GM18505 (cell line): ENCODE measurements around the gene GRIFIN.
"Not testable (repeated sequence)": the region's sequence is repeated elsewhere in the genome, so short reads cannot be mapped to it uniquely, and the experiment has no call there.

Source experiments
- ATAC-seq: cut with Tn5 transposase; IDR thresholded peaks from one replicate; pipeline ENCODE4 v1.9.1; 2021; ENCODE audit not compliant: unreplicated experiment
- POLR2A ChIP-seq: IDR thresholded peaks from 4 replicates; pipeline ENCODE4 v1.6.1; 2011; ENCODE audit warnings: borderline replicate concordance; ENCODE audit not compliant: insufficient read depth, insufficient read length; ENCODE audit errors: extremely low read depth

The GRIFIN gene

GRCh38 chr7:2459674-2460073 is 16.5 kb downstream of the GRIFIN start:
- TF ChIP-seq POLR2A = no peak
- no peak for ATAC-seq

- ATAC-seq = not testable (repeated sequence)
Observed at GRCh38 chr7:2453849-2454248, 22.3 kb downstream of the GRIFIN start.

GRCh38 chr7:2452643-2453270 is 23.4 kb downstream of the GRIFIN start:
- TF ChIP-seq POLR2A = no peak
- ATAC-seq = no peak

- TF ChIP-seq POLR2A = no peak
- no peak for ATAC-seq
Observed at GRCh38 chr7:2452074-2452507, 24.1 kb downstream of the GRIFIN start.

GRCh38 chr7:2451171-2452073 is 24.8 kb downstream of the GRIFIN start:
- ATAC-seq = no peak
- no peak for TF ChIP-seq POLR2A

GRCh38 chr7:2450198-2451107 is 25.7 kb downstream of the GRIFIN start:
- TF ChIP-seq POLR2A = no peak
- no peak for ATAC-seq

- TF ChIP-seq POLR2A = no peak
- no peak for ATAC-seq
Observed at GRCh38 chr7:2446676-2447075, 29.5 kb downstream of the GRIFIN start.

- TF ChIP-seq POLR2A = no peak
- ATAC-seq = no peak
Observed at GRCh38 chr7:2445898-2446555, 30.2 kb downstream of the GRIFIN start.

- ATAC-seq = no peak
Observed at GRCh38 chr7:2445047-2445446, 31.2 kb downstream of the GRIFIN start.

GRCh38 chr7:2444476-2444875 is 31.7 kb downstream of the GRIFIN start:
- no peak for ATAC-seq
- TF ChIP-seq POLR2A = no peak

More at GRCh38 chr7:2445047-2445446, 31.2 kb downstream of the GRIFIN start:
- TF ChIP-seq POLR2A = no peak

GRCh38 chr7:2443491-2443890 is 32.7 kb downstream of the GRIFIN start:
- no peak for ATAC-seq
- TF ChIP-seq POLR2A = no peak

GRCh38 chr7:2441430-2442058 is 34.7 kb downstream of the GRIFIN start:
- TF ChIP-seq POLR2A = no peak
- no peak for ATAC-seq
